ENCODE data around the gene SAMD13. TPM values are rescaled to one million over a fixed set of nuclear protein-coding genes. Genes with fewer than 3 reads are reported as not detected.
"Not testable (repeated sequence)": the region's sequence is repeated elsewhere in the genome, so short reads cannot be mapped to it uniquely, and the experiment has no call there.

The SAMD13 gene
- total RNA-seq, 6 donors from 2014 or later, result 0.71 to 1.9 (median 0.90) TPM; not detected in 2

DNA sequence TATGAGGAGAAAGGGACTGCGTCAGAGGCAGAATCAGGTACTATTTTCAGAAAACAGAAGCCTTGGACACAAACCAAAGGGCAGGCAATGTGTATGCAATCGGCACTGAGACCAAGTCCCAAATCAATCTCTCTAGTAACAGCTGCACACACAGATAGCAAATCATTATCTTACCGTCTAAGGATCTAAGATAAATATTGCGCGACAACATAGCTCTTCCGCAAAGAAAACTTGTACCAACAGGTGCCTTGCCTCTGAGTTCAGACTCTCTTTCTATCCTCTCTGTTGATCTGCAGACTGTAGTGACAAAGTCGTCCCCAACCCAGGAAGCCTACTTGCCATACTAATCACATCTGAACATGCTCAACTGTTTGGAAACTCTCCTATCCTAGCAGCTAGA lies 22.6 kb upstream of the SAMD13 start:
- no peak for DNase-seq
- Histone ChIP-seq H3K9me3 (no peaks in the 10 kb centered on the region), H3K27ac (no peak overlapping the region), H3K4me1 (no peaks in the 10 kb centered on the region), H3K27me3 (no peaks in the 10 kb centered on the region), H3K36me3 (no peaks in the 10 kb centered on the region), H3K4me3 (no peak overlapping the region)
- WGBS, 2 donors, result 70 to 81% methylated on average over 6 to 7 of the region's 7 CpGs
- no peak for ATAC-seq (ENCODE audit: low FRiP score in 2 of 2)
- TF ChIP-seq POLR2AphosphoS5 (IDR thresholded peaks at IDR 0.05), result no peak
- TF ChIP-seq POLR2A (IDR thresholded peaks at IDR 0.05), result no peak
- TF ChIP-seq, protein P1, sequence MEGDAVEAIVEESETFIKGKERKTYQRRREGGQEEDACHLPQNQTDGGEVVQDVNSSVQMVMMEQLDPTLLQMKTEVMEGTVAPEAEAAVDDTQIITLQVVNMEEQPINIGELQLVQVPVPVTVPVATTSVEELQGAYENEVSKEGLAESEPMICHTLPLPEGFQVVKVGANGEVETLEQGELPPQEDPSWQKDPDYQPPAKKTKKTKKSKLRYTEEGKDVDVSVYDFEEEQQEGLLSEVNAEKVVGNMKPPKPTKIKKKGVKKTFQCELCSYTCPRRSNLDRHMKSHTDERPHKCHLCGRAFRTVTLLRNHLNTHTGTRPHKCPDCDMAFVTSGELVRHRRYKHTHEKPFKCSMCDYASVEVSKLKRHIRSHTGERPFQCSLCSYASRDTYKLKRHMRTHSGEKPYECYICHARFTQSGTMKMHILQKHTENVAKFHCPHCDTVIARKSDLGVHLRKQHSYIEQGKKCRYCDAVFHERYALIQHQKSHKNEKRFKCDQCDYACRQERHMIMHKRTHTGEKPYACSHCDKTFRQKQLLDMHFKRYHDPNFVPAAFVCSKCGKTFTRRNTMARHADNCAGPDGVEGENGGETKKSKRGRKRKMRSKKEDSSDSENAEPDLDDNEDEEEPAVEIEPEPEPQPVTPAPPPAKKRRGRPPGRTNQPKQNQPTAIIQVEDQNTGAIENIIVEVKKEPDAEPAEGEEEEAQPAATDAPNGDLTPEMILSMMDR (IDR thresholded peaks at IDR 0.05), result no peak
- no peak for TF ChIP-seq EP300 (IDR thresholded peaks at IDR 0.05)

DNA sequence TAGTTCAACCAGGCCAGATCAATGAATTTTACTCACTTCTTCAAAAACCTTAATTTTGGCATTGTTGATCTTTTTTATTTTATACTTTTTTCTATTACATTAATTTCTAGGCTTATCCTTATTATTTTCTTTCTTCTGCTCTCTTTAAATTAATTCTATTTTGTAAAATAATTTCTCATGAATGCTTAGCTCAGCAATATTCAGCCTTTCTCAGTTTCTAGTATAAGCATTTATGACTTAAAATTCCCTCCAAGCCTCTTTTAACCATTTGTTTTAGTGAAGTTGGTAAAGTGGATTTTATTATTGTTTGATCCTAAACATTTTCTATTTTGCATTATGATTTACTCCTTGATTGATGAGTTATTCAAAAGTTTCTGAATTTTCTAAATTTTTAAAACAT lies 20.6 kb upstream of the SAMD13 start:
- Histone ChIP-seq H3K27ac (no peak overlapping the region), H3K9me3 (no peaks in the 10 kb centered on the region), H3K27me3 (no peaks in the 10 kb centered on the region), H3K4me1 (no peaks in the 10 kb centered on the region), H3K4me3 (no peak overlapping the region), H3K36me3 (no peaks in the 10 kb centered on the region)
- TF ChIP-seq POLR2AphosphoS5 (IDR thresholded peaks at IDR 0.05) (no peak), POLR2A (IDR thresholded peaks at IDR 0.05) (no peak), EP300 (IDR thresholded peaks at IDR 0.05) (no peak)
- TF ChIP-seq, protein P1 (IDR thresholded peaks at IDR 0.05), result no peak
- DNase-seq, result no peak
- ATAC-seq (ENCODE audit: low FRiP score in 2 of 2), result no peak

GRCh38 chr1:84282780-84283333 lies 18.7 kb upstream of the SAMD13 start:
- H3K27ac ChIP-seq, result no peak overlapping the region
- no peak for DNase-seq
- H3K4me1 ChIP-seq, result no peaks in the 10 kb centered on the region
- no peaks in the 10 kb centered on the region for H3K27me3 ChIP-seq
- H3K9me3 ChIP-seq, result peaks cover 0 to 9% (median 6%) of the 10 kb centered on the region in 4 donors
- H3K36me3 ChIP-seq, result no peaks in the 10 kb centered on the region
- WGBS, 2 donors, result 95 to 100% methylated on average over 1 of the region's 1 CpG
- H3K4me3 ChIP-seq, result no peak overlapping the region
- no peak for ATAC-seq (ENCODE audit: low FRiP score in 2 of 2)
- TF ChIP-seq, protein P1 (IDR thresholded peaks at IDR 0.05), result no peak
- no peak for TF ChIP-seq POLR2A (IDR thresholded peaks at IDR 0.05)
- no peak for TF ChIP-seq POLR2AphosphoS5 (IDR thresholded peaks at IDR 0.05)

DNA sequence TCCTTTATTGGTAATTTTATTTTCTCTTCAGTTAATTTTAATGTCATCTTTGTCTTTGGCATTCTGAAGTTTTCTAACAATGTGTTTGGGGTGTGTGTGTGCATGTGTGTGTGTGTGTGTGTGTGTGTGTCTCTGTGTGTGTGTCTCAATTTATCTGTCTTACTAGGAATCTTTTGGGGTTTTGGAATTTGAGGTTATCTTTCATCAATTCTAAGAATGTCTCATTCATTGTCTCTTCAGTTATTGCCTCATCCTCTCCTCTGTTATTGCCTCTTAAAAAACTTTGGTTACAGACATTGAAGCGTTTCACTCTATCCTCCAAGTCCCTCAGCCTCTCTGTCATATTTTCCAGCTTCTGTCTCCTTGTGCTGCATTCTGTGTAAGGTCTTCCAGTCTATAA lies 18.1 kb upstream of the SAMD13 start:
- Histone ChIP-seq H3K27ac (no peak overlapping the region), H3K4me3 (no peak overlapping the region), H3K4me1 (no peaks in the 10 kb centered on the region), H3K9me3 (peaks cover 0 to 12% (median 10%) of the 10 kb centered on the region in 4 donors), H3K27me3 (no peaks in the 10 kb centered on the region), H3K36me3 (no peaks in the 10 kb centered on the region)
- WGBS, 2 donors, result 68 to 92% methylated on average over 1 of the region's 1 CpG
- TF ChIP-seq, protein P1 (IDR thresholded peaks at IDR 0.05), result no peak
- no peak for TF ChIP-seq POLR2AphosphoS5 (IDR thresholded peaks at IDR 0.05)
- no peak for DNase-seq
- no peak for ATAC-seq (ENCODE audit: low FRiP score in 2 of 2)

- DNase-seq (no peak), ATAC-seq (ENCODE audit: low FRiP score in 2 of 2) (no peak)
- WGBS, 2 donors, result 69 to 81% methylated on average over 1 of the region's 1 CpG
- Histone ChIP-seq H3K4me3 (no peak overlapping the region), H3K4me1 (no peaks in the 10 kb centered on the region), H3K9me3 (peaks cover 0 to 16% (median 12%) of the 10 kb centered on the region in 4 donors), H3K27ac (no peak overlapping the region), H3K27me3 (no peaks in the 10 kb centered on the region), H3K36me3 (no peaks in the 10 kb centered on the region)
- TF ChIP-seq POLR2AphosphoS5 (IDR thresholded peaks at IDR 0.05) (no peak), POLR2A (IDR thresholded peaks at IDR 0.05) (no peak), EP300 (IDR thresholded peaks at IDR 0.05) (no peak)
- TF ChIP-seq, protein P1 (IDR thresholded peaks at IDR 0.05), result no peak
Measured at GRCh38 chr1:84286071-84286470, 15.4 kb upstream of the SAMD13 start.

DNA sequence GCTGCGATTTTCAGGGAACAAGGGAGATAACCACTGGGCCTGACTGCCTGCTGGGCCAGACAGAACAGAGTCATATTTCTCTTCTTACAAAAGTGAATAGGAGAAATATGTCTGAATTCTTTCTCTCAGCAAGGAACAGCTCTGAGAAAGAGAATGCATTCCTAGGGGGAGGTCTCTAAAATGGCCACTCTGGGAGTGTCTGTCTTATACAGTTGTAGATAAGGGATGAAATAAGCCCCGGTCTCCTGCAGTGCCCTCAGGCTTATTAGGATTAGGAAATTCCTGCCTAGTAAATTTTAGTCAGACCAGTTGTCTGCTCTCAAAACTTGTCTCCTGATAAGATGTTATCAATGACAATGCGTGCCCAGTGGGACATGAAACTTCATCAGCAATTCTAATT lies 14.1 kb upstream of the SAMD13 start:
- not testable (repeated sequence) for ATAC-seq (ENCODE audit: low FRiP score in 2 of 2); H3K4me3 ChIP-seq; H3K36me3 ChIP-seq; H3K4me1 ChIP-seq; DNase-seq; H3K27ac ChIP-seq; H3K27me3 ChIP-seq
- H3K9me3 ChIP-seq, result peaks cover 0 to 16% (median 12%) of the 10 kb centered on the region in 4 donors
- 62 to 65% methylated on average over 3 of the region's 3 CpGs for WGBS, 2 donors

Data from upper lobe of left lung (tissue), 6 donors.